DND-41 (cell line): ENCODE results near the gene USP5.

Source experiments
- EZH2 ChIP-seq: IDR thresholded peaks from 3 replicates; pipeline ENCODE4 v1.6.1; 2012; ENCODE audit warnings: borderline replicate concordance, low read depth, mild to moderate bottlenecking, moderate library complexity, low read length, inconsistent platforms; ENCODE audit not compliant: severe bottlenecking
- TF ChIP-seq, protein P1 (sequence below): IDR thresholded peaks from 2 replicates; pipeline ENCODE4 v1.5.1; 2012; ENCODE audit warnings: borderline replicate concordance, low read length, moderate library complexity, mild to moderate bottlenecking; ENCODE audit not compliant: poor library complexity, severe bottlenecking; ENCODE audit errors: extremely low read depth

DNA sequence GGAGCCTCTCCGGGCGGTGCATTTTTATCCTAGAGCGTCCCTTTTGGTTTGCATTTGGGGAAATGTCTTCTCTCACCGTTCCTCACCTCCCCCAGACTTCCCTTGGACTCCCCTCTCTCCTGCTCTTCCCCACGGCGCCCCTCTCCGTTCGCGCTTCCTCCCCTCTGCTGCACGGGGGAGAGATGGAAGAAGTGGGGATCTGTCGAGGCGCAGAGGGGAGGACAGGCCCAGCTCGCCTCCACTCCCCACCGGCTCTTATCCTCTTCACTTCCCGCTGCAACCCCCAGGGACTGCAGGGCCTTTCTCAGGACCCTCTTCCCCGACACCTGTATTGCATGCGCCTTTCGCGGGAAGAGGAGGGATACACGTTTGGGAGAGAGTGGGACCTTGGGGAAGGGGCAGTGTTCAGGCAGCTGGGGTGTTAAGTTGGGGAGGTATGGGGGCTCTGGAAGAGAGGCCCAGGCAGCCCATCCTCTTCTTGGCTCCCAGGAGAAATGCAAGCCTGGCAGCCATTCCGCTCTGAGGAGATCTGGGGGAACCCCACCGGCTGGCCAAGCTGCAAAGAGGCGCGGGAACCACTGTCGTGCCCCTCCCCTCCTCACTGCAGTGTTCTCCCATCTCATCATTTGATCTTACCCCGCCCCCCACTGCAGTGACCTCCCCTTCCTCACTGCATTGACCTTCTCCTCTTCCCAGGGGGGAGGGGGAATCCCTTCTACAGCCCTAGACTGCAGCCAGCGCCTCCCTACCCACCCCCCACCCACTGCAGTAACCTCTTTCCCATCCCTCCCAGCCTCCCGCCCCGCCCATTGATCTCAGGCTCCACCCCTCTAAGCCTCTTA lies 63.2 kb downstream of the USP5 start:
- TF ChIP-seq, protein P1, sequence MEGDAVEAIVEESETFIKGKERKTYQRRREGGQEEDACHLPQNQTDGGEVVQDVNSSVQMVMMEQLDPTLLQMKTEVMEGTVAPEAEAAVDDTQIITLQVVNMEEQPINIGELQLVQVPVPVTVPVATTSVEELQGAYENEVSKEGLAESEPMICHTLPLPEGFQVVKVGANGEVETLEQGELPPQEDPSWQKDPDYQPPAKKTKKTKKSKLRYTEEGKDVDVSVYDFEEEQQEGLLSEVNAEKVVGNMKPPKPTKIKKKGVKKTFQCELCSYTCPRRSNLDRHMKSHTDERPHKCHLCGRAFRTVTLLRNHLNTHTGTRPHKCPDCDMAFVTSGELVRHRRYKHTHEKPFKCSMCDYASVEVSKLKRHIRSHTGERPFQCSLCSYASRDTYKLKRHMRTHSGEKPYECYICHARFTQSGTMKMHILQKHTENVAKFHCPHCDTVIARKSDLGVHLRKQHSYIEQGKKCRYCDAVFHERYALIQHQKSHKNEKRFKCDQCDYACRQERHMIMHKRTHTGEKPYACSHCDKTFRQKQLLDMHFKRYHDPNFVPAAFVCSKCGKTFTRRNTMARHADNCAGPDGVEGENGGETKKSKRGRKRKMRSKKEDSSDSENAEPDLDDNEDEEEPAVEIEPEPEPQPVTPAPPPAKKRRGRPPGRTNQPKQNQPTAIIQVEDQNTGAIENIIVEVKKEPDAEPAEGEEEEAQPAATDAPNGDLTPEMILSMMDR = no peak
- no peak for TF ChIP-seq EZH2
